HepG2 (cell line): Measurements from ENCODE around the gene THRA. TPM values are rescaled to one million over a fixed set of nuclear protein-coding genes. Genes with fewer than 3 reads are reported as not detected.

ENCODE experiments used
- CENPX ChIP-seq: sonication (generic); formaldehyde crosslinking; IDR thresholded peaks from 2 replicates; pipeline ENCODE4 v1.9.0; 2021; ENCODE audit warnings: mild to moderate bottlenecking, missing genetic modification reagents, moderate library complexity
- EEA1 ChIP-seq: sonication (generic); formaldehyde crosslinking; IDR thresholded peaks from 2 replicates; pipeline ENCODE4 v1.5.1; 2020; ENCODE audit warnings: mild to moderate bottlenecking, missing genetic modification reagents, borderline replicate concordance
- GABPB1 ChIP-seq: IDR thresholded peaks from 2 replicates; pipeline ENCODE4 v1.6.1; 2016; ENCODE audit warnings: mild to moderate bottlenecking, missing genetic modification reagents, moderate library complexity, missing compliant biosample characterization
- KAT2B ChIP-seq: fragments of 150-350 bp; IDR thresholded peaks from 2 replicates; pipeline ENCODE4 v1.6.1; 2014; ENCODE audit warnings: low read depth, low read length, borderline replicate concordance
- KAT8 ChIP-seq: IDR thresholded peaks from 2 replicates; pipeline ENCODE4 v1.6.1; 2016; ENCODE audit warnings: missing genetic modification reagents, missing compliant biosample characterization
- NCOA1 ChIP-seq: sonication (generic); formaldehyde crosslinking; IDR thresholded peaks from 2 replicates; pipeline ENCODE4 v1.9.0; 2021; ENCODE audit warnings: missing genetic modification reagents
- NFKBIZ ChIP-seq: IDR thresholded peaks from 2 replicates; pipeline ENCODE4 v1.6.1; 2018; ENCODE audit warnings: missing genetic modification reagents, missing compliant biosample characterization
- NR1H2 ChIP-seq: sonication (generic); formaldehyde crosslinking; IDR thresholded peaks from 2 replicates; pipeline ENCODE4 v1.8.1; 2022; ENCODE audit warnings: low read depth, missing genetic modification reagents, borderline replicate concordance
- PLRG1 ChIP-seq: fragments of 450-650 bp; conservative IDR thresholded peaks from 2 replicates; pipeline ENCODE4 v1.6.1; 2016
- RARG ChIP-seq: sonication (generic); formaldehyde crosslinking; IDR thresholded peaks from 2 replicates; pipeline ENCODE4 v1.4.0; 2020; ENCODE audit warnings: low read depth, mild to moderate bottlenecking, missing genetic modification reagents
- SMAD1 ChIP-seq: sonication (generic); formaldehyde crosslinking; IDR thresholded peaks from 2 replicates; pipeline ENCODE4 v1.4.0; 2020; ENCODE audit warnings: missing genetic modification reagents, low read depth, mild to moderate bottlenecking, borderline replicate concordance
- ZFP41 ChIP-seq: sonication (generic); formaldehyde crosslinking; IDR thresholded peaks from 2 replicates; pipeline ENCODE4 v1.4.0; 2020; ENCODE audit warnings: mild to moderate bottlenecking, missing genetic modification reagents, borderline replicate concordance
- ZNF17 ChIP-seq: sonication (generic); formaldehyde crosslinking; IDR thresholded peaks from 2 replicates; pipeline ENCODE4 v1.5.0; 2020; ENCODE audit warnings: mild to moderate bottlenecking, missing genetic modification reagents
- ZNF20 ChIP-seq: sonication (generic); formaldehyde crosslinking; IDR thresholded peaks from 2 replicates; pipeline ENCODE4 v1.4.0; 2020; ENCODE audit warnings: mild to moderate bottlenecking, moderate library complexity, missing genetic modification reagents
- ZNF550 ChIP-seq: sonication (generic); formaldehyde crosslinking; IDR thresholded peaks from 2 replicates; pipeline ENCODE4 v1.4.0; 2020; ENCODE audit warnings: mild to moderate bottlenecking, missing genetic modification reagents, borderline replicate concordance
- ZNF569 ChIP-seq: sonication (generic); formaldehyde crosslinking; IDR thresholded peaks from 2 replicates; pipeline ENCODE4 v1.5.0; 2020; ENCODE audit warnings: mild to moderate bottlenecking, missing genetic modification reagents, moderate library complexity, borderline replicate concordance
- ZNF720 ChIP-seq: sonication (generic); formaldehyde crosslinking; IDR thresholded peaks from 2 replicates; pipeline ENCODE4 v1.4.0; 2020; ENCODE audit warnings: missing genetic modification reagents
- ZNF790 ChIP-seq: sonication (generic); formaldehyde crosslinking; IDR thresholded peaks from 2 replicates; pipeline ENCODE4 v1.8.0; 2022; ENCODE audit warnings: missing genetic modification reagents, mild to moderate bottlenecking, borderline replicate concordance
- polyA plus RNA-seq, 8 experiments: library from polyadenylated mRNA; depleted of rRNA in 3 of 8; stranded (reverse) in 7 of 8; unstranded in 1 of 8; fragments of >200 nt; fragmentation: Illumina TruSeq in 4 of 8; extraction: Trizol in 4 of 8; gene quantifications; 2 replicates each; pipeline versions ENCODE4 v1.2.1 to v1.2.3, GENCODE V29; 2011 to 2016; ENCODE audit warnings: low read depth in 4 of 8, missing spikeins in 1 of 8, mixed read lengths in 1 of 8; ENCODE audit not compliant: insufficient read depth in 1 of 8
- total RNA-seq, 5 experiments: library from RNA; depleted of rRNA; stranded (reverse); fragments of >200 nt; fragmentation: Illumina TruSeq; extraction: Trizol; gene quantifications; 2 replicates each; pipeline ENCODE4 v1.2.3, GENCODE V29; 2016; ENCODE audit warnings: low read depth in 1 of 5
- TF ChIP-seq, protein P1 (sequence below): sonication (generic); formaldehyde crosslinking; IDR thresholded peaks from 2 replicates; pipeline ENCODE4 v1.8.0; 2022; ENCODE audit warnings: missing genetic modification reagents, mild to moderate bottlenecking, inconsistent platforms, borderline replicate concordance
- TF ChIP-seq, protein P2 (sequence below): sonication (generic); formaldehyde crosslinking; IDR thresholded peaks from 2 replicates; pipeline ENCODE4 v1.8.0; 2022; ENCODE audit warnings: mild to moderate bottlenecking, missing genetic modification reagents
- TF ChIP-seq, protein P3 (sequence below): sonication (generic); formaldehyde crosslinking; IDR thresholded peaks from 2 replicates; pipeline ENCODE4 v1.4.0; 2020; ENCODE audit warnings: missing genetic modification reagents
- TF ChIP-seq, protein P4 (sequence below): sonication (generic); formaldehyde crosslinking; IDR thresholded peaks from 2 replicates; pipeline ENCODE4 v1.5.1; 2020; ENCODE audit warnings: mild to moderate bottlenecking, missing genetic modification reagents, moderate library complexity

The THRA gene
- total and polyA plus RNA-seq, 2 of the 13 experiments (the other 11 are each of a cell fraction or from before 2014, with no cell fraction given) = 8.0 to 9.9 TPM

DNA sequence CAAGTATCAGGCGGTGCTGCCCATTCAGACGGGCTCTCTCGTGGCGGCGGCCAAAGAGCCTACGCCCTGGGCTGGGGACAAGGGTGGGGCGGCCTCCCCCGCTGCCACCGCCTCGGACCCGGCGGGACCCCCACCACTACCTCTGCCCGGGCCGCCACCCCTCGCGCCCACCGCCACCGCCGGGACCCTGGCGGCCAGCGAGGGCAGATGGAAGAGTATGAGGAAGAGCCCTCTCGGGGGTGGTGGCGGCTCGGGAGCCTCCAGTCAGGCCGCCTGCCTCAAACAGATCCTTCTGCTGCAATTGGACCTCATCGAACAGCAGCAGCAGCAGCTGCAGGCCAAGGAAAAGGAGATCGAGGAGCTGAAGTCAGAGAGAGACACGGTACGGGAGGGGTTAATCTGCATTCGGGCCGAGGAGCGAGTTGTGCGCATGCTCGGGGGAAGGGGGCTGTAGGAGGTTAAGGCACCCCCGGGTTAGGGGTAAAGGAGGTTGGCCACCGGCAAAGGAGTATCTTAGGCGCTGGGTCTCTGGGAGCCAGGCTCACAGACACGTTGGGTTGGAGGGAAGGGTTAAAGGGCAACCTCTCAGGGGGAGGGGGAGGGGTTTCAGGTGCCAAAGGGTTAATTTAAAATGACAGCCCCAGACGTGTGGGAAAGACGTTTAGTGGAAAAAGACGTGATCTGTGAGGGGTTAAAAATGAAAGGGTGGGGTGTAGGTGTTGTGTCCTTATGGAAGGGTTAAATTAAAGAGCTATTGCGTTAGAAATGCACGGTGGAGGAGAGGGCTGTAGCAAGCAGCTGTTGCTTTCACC, 60.4 kb downstream of the THRA start (continued):
- TF ChIP-seq NFKBIZ (no peak), KAT8 (no peak), RARG (CRISPR knock-in tag) (no peak), ZNF550 (no peak; the same call in 1 of the 2 replicates), GABPB1 (CRISPR knock-in tag) (no peak; the same call in 1 of the 2 replicates), ZNF17 (CRISPR knock-in tag) (no peak), CENPX (CRISPR knock-in tag) (no peak), NR1H2 (CRISPR knock-in tag) (no peak), ZNF20 (CRISPR knock-in tag) (no peak), ZNF720 (no peak), EEA1 (CRISPR knock-in tag) (no peak), SMAD1 (CRISPR knock-in tag) (no peak), ZNF569 (no peak), PLRG1 (no peak), NCOA1 (no peak), ZFP41 (CRISPR knock-in tag) (no peak), ZNF790 (CRISPR knock-in tag) (no peak; the same call in 1 of the 2 replicates), KAT2B (no peak)
- TF ChIP-seq, protein P1, sequence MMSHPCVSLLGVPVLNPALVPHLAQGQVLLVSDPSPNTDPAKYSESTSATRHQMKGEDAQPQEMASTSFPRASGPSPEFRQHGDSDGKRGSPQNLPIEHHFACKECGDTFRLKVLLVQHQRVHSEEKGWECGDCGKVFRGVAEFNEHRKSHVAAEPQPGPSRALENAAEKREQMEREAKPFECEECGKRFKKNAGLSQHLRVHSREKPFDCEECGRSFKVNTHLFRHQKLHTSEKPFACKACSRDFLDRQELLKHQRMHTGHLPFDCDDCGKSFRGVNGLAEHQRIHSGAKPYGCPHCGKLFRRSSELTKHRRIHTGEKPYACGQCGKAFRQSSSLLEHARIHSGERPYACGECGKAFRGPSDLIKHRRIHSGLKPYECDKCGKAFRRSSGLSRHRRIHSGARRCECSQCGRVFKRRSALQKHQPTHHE = no peak
- TF ChIP-seq, protein P2, sequence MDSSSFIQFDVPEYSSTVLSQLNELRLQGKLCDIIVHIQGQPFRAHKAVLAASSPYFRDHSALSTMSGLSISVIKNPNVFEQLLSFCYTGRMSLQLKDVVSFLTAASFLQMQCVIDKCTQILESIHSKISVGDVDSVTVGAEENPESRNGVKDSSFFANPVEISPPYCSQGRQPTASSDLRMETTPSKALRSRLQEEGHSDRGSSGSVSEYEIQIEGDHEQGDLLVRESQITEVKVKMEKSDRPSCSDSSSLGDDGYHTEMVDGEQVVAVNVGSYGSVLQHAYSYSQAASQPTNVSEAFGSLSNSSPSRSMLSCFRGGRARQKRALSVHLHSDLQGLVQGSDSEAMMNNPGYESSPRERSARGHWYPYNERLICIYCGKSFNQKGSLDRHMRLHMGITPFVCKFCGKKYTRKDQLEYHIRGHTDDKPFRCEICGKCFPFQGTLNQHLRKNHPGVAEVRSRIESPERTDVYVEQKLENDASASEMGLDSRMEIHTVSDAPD = peak; percentile 67
- TF ChIP-seq, protein P3, sequence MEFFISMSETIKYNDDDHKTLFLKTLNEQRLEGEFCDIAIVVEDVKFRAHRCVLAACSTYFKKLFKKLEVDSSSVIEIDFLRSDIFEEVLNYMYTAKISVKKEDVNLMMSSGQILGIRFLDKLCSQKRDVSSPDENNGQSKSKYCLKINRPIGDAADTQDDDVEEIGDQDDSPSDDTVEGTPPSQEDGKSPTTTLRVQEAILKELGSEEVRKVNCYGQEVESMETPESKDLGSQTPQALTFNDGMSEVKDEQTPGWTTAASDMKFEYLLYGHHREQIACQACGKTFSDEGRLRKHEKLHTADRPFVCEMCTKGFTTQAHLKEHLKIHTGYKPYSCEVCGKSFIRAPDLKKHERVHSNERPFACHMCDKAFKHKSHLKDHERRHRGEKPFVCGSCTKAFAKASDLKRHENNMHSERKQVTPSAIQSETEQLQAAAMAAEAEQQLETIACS (CRISPR knock-in tag) = no peak
- TF ChIP-seq, protein P4, sequence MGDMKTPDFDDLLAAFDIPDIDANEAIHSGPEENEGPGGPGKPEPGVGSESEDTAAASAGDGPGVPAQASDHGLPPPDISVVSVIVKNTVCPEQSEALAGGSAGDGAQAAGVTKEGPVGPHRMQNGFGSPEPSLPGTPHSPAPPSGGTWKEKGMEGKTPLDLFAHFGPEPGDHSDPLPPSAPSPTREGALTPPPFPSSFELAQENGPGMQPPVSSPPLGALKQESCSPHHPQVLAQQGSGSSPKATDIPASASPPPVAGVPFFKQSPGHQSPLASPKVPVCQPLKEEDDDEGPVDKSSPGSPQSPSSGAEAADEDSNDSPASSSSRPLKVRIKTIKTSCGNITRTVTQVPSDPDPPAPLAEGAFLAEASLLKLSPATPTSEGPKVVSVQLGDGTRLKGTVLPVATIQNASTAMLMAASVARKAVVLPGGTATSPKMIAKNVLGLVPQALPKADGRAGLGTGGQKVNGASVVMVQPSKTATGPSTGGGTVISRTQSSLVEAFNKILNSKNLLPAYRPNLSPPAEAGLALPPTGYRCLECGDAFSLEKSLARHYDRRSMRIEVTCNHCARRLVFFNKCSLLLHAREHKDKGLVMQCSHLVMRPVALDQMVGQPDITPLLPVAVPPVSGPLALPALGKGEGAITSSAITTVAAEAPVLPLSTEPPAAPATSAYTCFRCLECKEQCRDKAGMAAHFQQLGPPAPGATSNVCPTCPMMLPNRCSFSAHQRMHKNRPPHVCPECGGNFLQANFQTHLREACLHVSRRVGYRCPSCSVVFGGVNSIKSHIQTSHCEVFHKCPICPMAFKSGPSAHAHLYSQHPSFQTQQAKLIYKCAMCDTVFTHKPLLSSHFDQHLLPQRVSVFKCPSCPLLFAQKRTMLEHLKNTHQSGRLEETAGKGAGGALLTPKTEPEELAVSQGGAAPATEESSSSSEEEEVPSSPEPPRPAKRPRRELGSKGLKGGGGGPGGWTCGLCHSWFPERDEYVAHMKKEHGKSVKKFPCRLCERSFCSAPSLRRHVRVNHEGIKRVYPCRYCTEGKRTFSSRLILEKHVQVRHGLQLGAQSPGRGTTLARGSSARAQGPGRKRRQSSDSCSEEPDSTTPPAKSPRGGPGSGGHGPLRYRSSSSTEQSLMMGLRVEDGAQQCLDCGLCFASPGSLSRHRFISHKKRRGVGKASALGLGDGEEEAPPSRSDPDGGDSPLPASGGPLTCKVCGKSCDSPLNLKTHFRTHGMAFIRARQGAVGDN = peak; percentile 81
